ENCODE data around the gene ZNF442.

- TF ChIP-seq, protein P1, sequence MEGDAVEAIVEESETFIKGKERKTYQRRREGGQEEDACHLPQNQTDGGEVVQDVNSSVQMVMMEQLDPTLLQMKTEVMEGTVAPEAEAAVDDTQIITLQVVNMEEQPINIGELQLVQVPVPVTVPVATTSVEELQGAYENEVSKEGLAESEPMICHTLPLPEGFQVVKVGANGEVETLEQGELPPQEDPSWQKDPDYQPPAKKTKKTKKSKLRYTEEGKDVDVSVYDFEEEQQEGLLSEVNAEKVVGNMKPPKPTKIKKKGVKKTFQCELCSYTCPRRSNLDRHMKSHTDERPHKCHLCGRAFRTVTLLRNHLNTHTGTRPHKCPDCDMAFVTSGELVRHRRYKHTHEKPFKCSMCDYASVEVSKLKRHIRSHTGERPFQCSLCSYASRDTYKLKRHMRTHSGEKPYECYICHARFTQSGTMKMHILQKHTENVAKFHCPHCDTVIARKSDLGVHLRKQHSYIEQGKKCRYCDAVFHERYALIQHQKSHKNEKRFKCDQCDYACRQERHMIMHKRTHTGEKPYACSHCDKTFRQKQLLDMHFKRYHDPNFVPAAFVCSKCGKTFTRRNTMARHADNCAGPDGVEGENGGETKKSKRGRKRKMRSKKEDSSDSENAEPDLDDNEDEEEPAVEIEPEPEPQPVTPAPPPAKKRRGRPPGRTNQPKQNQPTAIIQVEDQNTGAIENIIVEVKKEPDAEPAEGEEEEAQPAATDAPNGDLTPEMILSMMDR (IDR thresholded peaks at IDR 0.05; ENCODE audit: low read depth, low read length), result no peak
- TF ChIP-seq EZH2phosphoT487 (IDR thresholded peaks at IDR 0.05; ENCODE audit: low read depth), result no peak
These were observed 34.1 kb downstream of the ZNF442 start for GRCh38 chr19:12331211-12331941.

Data from OCI-LY3 (cell line).